ENCODE results near the gene TMEM255B. TPM values are rescaled to one million over a fixed set of nuclear protein-coding genes. Genes with fewer than 3 reads are reported as not detected.
"Not testable (repeated sequence)": the region's sequence is repeated elsewhere in the genome, so short reads cannot be mapped to it uniquely, and the experiment has no call there.

TMEM255B gene
- total RNA-seq: 1 to 10 TPM; 2.0 to 4.8 (median 3.4) TPM

- DNase-seq (ENCODE audit: low spot score in 2 of 2): peak; percentile 82 to 97
- intact Hi-C loops (cut with DNase I; ENCODE audit: low total_unique reads): no loop called here
- 1% methylated on average over 67 to 80 of the region's 80 CpGs for WGBS, 2 donors
- TF ChIP-seq CTCF (IDR thresholded peaks at IDR 0.05) (no peak), POLR2A (IDR thresholded peaks at IDR 0.05) (no peak)
- H3K4me3 ChIP-seq (ENCODE audit: low read depth, poor library complexity, severe bottlenecking): peak within 1 kb of the TSS; percentile 45
These were observed at the start of gene TMEM255B for GRCh38 chr13:113758651-113759524. TMEM255B (plus strand) TSS chr13:113759226; CDS start chr13:113759270, 44 bp downstream.

GRCh38 chr13:113722921-113723320 is 36.1 kb upstream of the TMEM255B start:
- no peak for TF ChIP-seq CTCF (IDR thresholded peaks at IDR 0.05)
- no peak for TF ChIP-seq POLR2A (IDR thresholded peaks at IDR 0.05)
- 48 to 74% methylated on average over 8 of the region's 11 CpGs for WGBS, 2 donors
- DNase-seq (ENCODE audit: low spot score in 2 of 2): no peak
- no peak overlapping the region for H3K4me3 ChIP-seq (ENCODE audit: low read depth, poor library complexity, severe bottlenecking)
- intact Hi-C loops (cut with DNase I; ENCODE audit: low total_unique reads): no loop called here

- TF ChIP-seq CTCF (IDR thresholded peaks at IDR 0.05) (no peak), POLR2A (IDR thresholded peaks at IDR 0.05) (no peak)
- 70 to 79% methylated on average over 13 of the region's 13 CpGs for WGBS, 2 donors
- no peak for DNase-seq (ENCODE audit: low spot score in 2 of 2)
- intact Hi-C loops (cut with DNase I; ENCODE audit: low total_unique reads): no loop called here
- no peak overlapping the region for H3K4me3 ChIP-seq (ENCODE audit: low read depth, poor library complexity, severe bottlenecking)
These were observed 35.5 kb upstream of the TMEM255B start for GRCh38 chr13:113723410-113724015.

- TF ChIP-seq CTCF (IDR thresholded peaks at IDR 0.05): no peak
- no peak for TF ChIP-seq POLR2A (IDR thresholded peaks at IDR 0.05)
- H3K4me3 ChIP-seq (ENCODE audit: low read depth, poor library complexity, severe bottlenecking): no peak overlapping the region
- no peak for DNase-seq (ENCODE audit: low spot score in 2 of 2)
- intact Hi-C loops (cut with DNase I; ENCODE audit: low total_unique reads): no loop called here
- WGBS, 2 donors: 72 to 82% methylated on average over 21 to 30 of the region's 30 CpGs
These were observed 34.8 kb upstream of the TMEM255B start for GRCh38 chr13:113724016-113724758.

- intact Hi-C loops (cut with DNase I; ENCODE audit: low total_unique reads): no loop called here
- 2 to 3% methylated on average over 20 to 25 of the region's 36 CpGs for WGBS, 2 donors
- no peak for TF ChIP-seq POLR2A (IDR thresholded peaks at IDR 0.05)
- TF ChIP-seq CTCF (IDR thresholded peaks at IDR 0.05): peak in 1 of 3 donors; percentile 58
- no peak overlapping the region for H3K4me3 ChIP-seq (ENCODE audit: low read depth, poor library complexity, severe bottlenecking)
- DNase-seq (ENCODE audit: low spot score in 2 of 2): peak; percentile 67 to 92
These were observed 34.2 kb upstream of the TMEM255B start for GRCh38 chr13:113724780-113725315.

GRCh38 chr13:113725329-113726105 is 33.5 kb upstream of the TMEM255B start:
- peak in 1 of 2 donors; percentile 43 for DNase-seq (ENCODE audit: low spot score in 2 of 2)
- no CpG with 5 or more reads among the region's 75 CpGs for WGBS, 2 donors
- intact Hi-C loops (cut with DNase I; ENCODE audit: low total_unique reads); H3K4me3 ChIP-seq (ENCODE audit: low read depth, poor library complexity, severe bottlenecking): not testable (repeated sequence)

- 56 to 68% methylated on average over 5 to 15 of the region's 54 CpGs for WGBS, 2 donors
- H3K4me3 ChIP-seq (ENCODE audit: low read depth, poor library complexity, severe bottlenecking); DNase-seq (ENCODE audit: low spot score in 2 of 2); intact Hi-C loops (cut with DNase I; ENCODE audit: low total_unique reads): not testable (repeated sequence)
These were observed 32.8 kb upstream of the TMEM255B start for GRCh38 chr13:113726106-113726821.
